ENCODE measurements around the gene PNCK. TPM values are rescaled to one million over a fixed set of nuclear protein-coding genes. Genes with fewer than 3 reads are reported as not detected.

The PNCK gene
- total and polyA plus RNA-seq, 2 experiments from 2014 or later = 3.5 to 11.9 TPM

- Mint-ChIP-seq H3K9me3 (no peaks in the 10 kb centered on the region), H3K4me1 (peaks cover 15% of the 10 kb centered on the region; the same call in 2 of the 3 replicates), H3K27me3 (ENCODE audit: insufficient read depth, low read depth, poor library complexity) (no peaks in the 10 kb centered on the region), H3K27ac (0 out of 2 replicates have a peak overlapping the region, but pooled peaks have one; percentile 83), H3K36me3 (ENCODE audit: low read depth) (peaks cover 35% of the 10 kb centered on the region), H3K4me3 (peak overlapping the region; percentile 90)
- Histone ChIP-seq H4K20me1 (replicated peaks; ENCODE audit: insufficient read depth) (0 out of 2 replicates have a peak, but pooled peaks cover 10% of the 10 kb centered on the region), H3K4me3 (peak overlapping the region; percentile 65), H3F3A (replicated peaks; ENCODE audit: low read depth) (no peaks in the 10 kb centered on the region), H3K79me2 (replicated peaks; ENCODE audit: insufficient read depth) (peaks cover 27% of the 10 kb centered on the region), H3K36me3 (ENCODE audit: insufficient read depth) (no peaks in the 10 kb centered on the region), H3K27me3 (ENCODE audit: insufficient read depth) (no peaks in the 10 kb centered on the region), H3K27ac (ENCODE audit: low read depth) (no peak overlapping the region), H3K4me2 (peak overlapping the region; percentile 84), H2AFZ (no peak overlapping the region), H3K9me2 (ENCODE audit: insufficient read depth) (no peaks in the 10 kb centered on the region), H3K4me1 (ENCODE audit: insufficient read depth) (peaks cover 15% of the 10 kb centered on the region; the same call in 1 of the 2 replicates)
- TF ChIP-seq, protein P1, sequence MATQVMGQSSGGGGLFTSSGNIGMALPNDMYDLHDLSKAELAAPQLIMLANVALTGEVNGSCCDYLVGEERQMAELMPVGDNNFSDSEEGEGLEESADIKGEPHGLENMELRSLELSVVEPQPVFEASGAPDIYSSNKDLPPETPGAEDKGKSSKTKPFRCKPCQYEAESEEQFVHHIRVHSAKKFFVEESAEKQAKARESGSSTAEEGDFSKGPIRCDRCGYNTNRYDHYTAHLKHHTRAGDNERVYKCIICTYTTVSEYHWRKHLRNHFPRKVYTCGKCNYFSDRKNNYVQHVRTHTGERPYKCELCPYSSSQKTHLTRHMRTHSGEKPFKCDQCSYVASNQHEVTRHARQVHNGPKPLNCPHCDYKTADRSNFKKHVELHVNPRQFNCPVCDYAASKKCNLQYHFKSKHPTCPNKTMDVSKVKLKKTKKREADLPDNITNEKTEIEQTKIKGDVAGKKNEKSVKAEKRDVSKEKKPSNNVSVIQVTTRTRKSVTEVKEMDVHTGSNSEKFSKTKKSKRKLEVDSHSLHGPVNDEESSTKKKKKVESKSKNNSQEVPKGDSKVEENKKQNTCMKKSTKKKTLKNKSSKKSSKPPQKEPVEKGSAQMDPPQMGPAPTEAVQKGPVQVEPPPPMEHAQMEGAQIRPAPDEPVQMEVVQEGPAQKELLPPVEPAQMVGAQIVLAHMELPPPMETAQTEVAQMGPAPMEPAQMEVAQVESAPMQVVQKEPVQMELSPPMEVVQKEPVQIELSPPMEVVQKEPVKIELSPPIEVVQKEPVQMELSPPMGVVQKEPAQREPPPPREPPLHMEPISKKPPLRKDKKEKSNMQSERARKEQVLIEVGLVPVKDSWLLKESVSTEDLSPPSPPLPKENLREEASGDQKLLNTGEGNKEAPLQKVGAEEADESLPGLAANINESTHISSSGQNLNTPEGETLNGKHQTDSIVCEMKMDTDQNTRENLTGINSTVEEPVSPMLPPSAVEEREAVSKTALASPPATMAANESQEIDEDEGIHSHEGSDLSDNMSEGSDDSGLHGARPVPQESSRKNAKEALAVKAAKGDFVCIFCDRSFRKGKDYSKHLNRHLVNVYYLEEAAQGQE (IDR thresholded peaks at IDR 0.05; ENCODE audit: unreplicated experiment) = no peak
- TF ChIP-seq POLR2AphosphoS5 (IDR thresholded peaks at IDR 0.05; ENCODE audit: low read depth) (no peak), STAT1 (IDR thresholded peaks at IDR 0.05; ENCODE audit: unreplicated experiment) (no peak), ZNF114 (CRISPR knock-in tag; IDR thresholded peaks at IDR 0.05) (no peak), JUNB (IDR thresholded peaks at IDR 0.05; ENCODE audit: unreplicated experiment) (no peak)
- TF ChIP-seq, protein P2, sequence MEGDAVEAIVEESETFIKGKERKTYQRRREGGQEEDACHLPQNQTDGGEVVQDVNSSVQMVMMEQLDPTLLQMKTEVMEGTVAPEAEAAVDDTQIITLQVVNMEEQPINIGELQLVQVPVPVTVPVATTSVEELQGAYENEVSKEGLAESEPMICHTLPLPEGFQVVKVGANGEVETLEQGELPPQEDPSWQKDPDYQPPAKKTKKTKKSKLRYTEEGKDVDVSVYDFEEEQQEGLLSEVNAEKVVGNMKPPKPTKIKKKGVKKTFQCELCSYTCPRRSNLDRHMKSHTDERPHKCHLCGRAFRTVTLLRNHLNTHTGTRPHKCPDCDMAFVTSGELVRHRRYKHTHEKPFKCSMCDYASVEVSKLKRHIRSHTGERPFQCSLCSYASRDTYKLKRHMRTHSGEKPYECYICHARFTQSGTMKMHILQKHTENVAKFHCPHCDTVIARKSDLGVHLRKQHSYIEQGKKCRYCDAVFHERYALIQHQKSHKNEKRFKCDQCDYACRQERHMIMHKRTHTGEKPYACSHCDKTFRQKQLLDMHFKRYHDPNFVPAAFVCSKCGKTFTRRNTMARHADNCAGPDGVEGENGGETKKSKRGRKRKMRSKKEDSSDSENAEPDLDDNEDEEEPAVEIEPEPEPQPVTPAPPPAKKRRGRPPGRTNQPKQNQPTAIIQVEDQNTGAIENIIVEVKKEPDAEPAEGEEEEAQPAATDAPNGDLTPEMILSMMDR (conservative IDR thresholded peaks at IDR 0.05; ENCODE audit: low read depth in 2 of 2) = no peak
- no peak for DNase-seq (ENCODE audit: low spot score)
- no peak for ATAC-seq
These were observed 49.2 kb upstream of the PNCK start for GRCh38 chrX:153722704-153723350.

DNA sequence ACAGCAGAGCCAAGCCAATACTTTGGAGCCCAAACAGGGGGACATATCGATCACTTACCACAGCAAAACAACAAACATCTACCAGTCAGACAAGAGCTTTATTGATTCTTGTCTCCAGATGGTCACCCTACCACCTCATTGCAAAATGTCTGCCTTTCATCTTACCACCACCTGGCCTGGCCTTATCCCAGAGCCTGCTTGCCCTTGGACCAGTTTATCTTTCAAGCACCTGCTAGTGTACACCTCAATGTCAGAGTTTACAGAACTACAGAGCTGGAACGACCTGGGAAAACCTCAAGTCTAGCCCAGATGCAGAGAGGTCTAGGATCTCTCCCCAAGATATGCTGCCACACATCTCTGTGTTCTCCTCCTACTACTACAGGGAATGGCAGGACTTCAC, 46.1 kb upstream of the PNCK start:
- H3K4me1 ChIP-seq (ENCODE audit: insufficient read depth) = peaks cover 7% of the 10 kb centered on the region; the same call in 1 of the 2 replicates
- H3K4me3 ChIP-seq = no peak overlapping the region
- Mint-ChIP-seq H3K36me3 (ENCODE audit: low read depth) (peaks cover 52% of the 10 kb centered on the region), H3K27ac (no peak overlapping the region), H3K4me1 (peaks cover 4% of the 10 kb centered on the region; the same call in 1 of the 3 replicates), H3K27me3 (ENCODE audit: insufficient read depth, low read depth, poor library complexity) (no peaks in the 10 kb centered on the region), H3K9me3 (no peaks in the 10 kb centered on the region), H3K4me3 (no peak overlapping the region)
- H3K79me2 ChIP-seq (replicated peaks; ENCODE audit: insufficient read depth) = peaks cover 29% of the 10 kb centered on the region
- H3K27me3 ChIP-seq (ENCODE audit: insufficient read depth) = no peaks in the 10 kb centered on the region
- DNase-seq (ENCODE audit: low spot score) = no peak
- ATAC-seq = no peak
- H3K9me2 ChIP-seq (ENCODE audit: insufficient read depth) = no peaks in the 10 kb centered on the region
- H3F3A ChIP-seq (replicated peaks; ENCODE audit: low read depth) = no peaks in the 10 kb centered on the region
- no peak overlapping the region for H3K4me2 ChIP-seq
- 0 out of 2 replicates have a peak, but pooled peaks cover 13% of the 10 kb centered on the region for H4K20me1 ChIP-seq (replicated peaks; ENCODE audit: insufficient read depth)
- TF ChIP-seq CREB1 (CRISPR knock-in tag; IDR thresholded peaks at IDR 0.05; ENCODE audit: low read depth) (no peak), ZNF114 (CRISPR knock-in tag; IDR thresholded peaks at IDR 0.05) (no peak), EZH2 (IDR thresholded peaks at IDR 0.05; ENCODE audit: low read depth, unreplicated experiment) (no peak), ZNF331 (CRISPR knock-in tag; IDR thresholded peaks at IDR 0.05; ENCODE audit: low read depth) (no peak)
- TF ChIP-seq, protein P2 (conservative IDR thresholded peaks at IDR 0.05; ENCODE audit: low read depth in 2 of 2) = no peak
- H3K36me3 ChIP-seq (ENCODE audit: insufficient read depth) = no peaks in the 10 kb centered on the region
- no peak overlapping the region for H2AFZ ChIP-seq
- H3K27ac ChIP-seq (ENCODE audit: low read depth) = no peak overlapping the region

All from GM23338 (cell line).